Activated T-helper 1 cell treated with Interleukin-2 at 50 U/mL for 16 hours (primary cell): ENCODE data around the gene NTHL1.
A peak's percentile ranks its signal among the peaks of the same experiment; 100 is the strongest.

Source experiments
- DNase-seq: peaks from one replicate; pipeline ENCODE4 v3.0.0-alpha.2; 2020; ENCODE audit warnings: low read depth

The NTHL1 gene

GRCh38 chr16:2008009-2008526 lies 39.6 kb downstream of the NTHL1 start:
- DNase-seq, result no peak

DNA sequence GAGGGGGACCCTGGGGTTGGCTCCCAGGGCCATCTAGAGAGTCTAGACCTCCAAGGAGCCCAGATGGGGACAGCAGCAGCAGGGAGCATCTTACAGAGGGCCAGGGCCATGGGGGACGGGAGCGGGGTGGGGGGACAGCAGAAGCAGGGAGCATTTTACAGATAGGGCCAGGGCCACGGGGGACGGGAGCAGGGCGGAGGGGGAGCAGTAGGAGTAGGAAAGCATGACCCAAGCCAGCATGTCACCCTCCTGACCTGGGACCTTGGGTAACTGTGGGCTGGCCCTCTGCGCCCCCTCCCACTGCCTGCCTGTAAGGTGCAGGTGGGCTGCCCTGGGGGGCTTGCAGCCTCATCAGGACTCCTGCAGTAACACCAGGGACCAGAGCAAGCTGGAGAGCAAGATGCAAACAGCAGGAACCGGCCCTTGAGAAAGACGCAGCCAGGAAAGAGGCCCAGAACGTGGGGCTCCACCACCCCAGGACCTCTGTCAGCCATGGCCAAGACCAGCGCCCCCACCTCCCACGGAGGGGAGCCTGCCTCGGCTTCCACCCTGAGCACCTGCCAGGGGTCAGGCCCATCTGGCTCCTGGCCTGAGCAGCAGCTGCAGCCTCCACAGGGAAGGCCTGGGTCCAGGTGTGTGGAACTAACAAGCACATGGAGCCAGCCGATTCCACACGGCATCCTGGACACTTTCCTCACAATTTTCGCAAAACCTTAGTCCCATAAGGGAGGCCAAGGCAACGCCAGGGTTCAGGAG lies 40.4 kb downstream of the NTHL1 start:
- no peak for DNase-seq

GRCh38 chr16:2006317-2006716 lies 41.3 kb downstream of the NTHL1 start:
- no peak for DNase-seq

DNA sequence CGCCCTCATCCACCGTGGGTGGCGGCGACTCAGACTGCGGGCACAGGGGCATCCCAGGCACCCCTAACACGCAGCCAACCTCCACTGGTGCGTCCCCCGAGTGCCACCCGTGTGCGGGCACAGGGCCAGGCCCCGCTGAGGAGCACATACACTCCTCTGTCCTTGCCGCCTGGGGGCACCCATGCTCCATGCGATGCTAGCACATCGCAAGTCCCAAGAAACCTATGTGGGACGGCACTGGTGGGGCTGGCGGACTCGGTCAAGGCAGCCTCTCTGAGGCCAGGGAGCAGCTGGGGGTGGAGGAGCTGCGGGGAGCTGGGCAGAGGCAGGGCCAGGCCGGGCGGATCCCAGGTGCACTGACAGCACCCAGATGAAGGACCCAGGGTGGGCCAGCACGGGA lies 42.0 kb downstream of the NTHL1 start:
- no peak for DNase-seq

GRCh38 chr16:2004795-2005517 lies 42.7 kb downstream of the NTHL1 start:
- no peak for DNase-seq

DNA sequence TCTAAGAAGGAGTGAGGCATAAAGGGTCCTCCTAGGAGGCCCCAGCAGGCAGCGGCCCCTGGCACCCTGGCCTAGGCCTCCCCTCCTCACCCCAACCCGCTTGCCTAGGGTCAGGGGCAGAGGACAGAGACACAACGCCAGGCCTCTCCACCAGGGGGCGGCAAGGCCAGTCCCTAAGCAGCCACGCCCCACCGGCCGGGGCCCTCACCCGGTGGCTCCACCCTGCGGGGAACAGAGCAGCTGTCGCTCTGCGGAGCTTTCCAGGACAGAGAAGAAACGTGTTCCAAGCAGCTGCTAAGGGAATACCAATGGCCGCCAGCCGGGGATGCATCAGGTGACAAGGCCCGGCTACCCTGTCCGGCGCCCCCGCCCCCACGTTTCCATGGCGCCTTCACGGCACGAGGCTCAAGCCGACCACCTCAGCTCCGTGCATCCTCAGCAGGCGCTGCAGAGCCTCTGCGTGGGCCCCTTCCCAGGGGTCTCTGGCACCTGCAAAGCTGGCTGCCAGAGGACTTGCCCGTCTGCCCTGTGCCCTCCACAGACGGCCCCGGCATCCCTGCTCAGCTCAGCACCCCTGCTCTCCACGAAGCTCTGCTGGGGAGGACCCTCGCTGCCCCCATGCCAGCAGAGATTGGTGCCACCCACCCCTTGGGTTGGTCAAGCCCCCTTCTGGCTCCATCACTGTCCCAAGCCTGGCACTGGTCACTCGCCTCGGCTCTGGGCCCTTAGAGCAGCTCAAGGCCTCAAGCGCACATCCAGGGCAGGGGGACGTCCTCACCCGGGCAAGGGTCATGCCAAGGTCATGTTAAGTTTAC lies 43.6 kb downstream of the NTHL1 start:
- peak; percentile 78 for DNase-seq

DNA sequence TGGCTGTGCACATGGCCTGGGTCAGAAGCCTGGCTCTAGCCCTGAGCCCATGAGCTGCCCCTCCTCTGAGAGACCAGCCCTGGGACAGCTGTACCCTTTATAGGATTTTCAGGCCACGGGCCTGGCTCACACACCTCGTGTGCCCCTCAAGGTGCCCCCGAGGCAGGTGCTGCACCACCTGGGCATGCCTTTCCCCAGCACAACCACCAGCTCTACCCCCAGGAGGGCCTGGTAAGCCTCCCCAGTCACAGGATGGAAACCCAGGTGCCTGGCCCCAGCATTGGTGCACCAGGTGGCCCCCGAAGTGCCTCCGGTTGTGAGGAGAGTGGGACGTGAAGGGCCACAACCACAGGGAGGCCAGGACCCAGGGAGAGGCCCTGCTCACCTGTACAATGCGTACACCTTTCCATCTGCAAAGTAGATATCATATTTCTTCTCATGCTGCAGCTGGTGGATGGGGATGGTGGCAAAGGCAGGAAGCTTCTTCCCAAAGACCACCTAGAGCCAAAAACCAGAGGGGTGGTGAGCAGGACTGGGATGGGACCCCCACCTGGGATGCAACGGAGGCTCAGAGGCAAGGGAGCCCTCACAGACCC lies 44.3 kb downstream of the NTHL1 start:
- DNase-seq, result no peak

- DNase-seq, result no peak
These were observed 45.0 kb downstream of the NTHL1 start for GRCh38 chr16:2002406-2003230.

GRCh38 chr16:2001456-2002355 lies 45.9 kb downstream of the NTHL1 start:
- no peak for DNase-seq

- DNase-seq, result no peak
These were observed 46.6 kb downstream of the NTHL1 start for GRCh38 chr16:2001035-2001434.

DNA sequence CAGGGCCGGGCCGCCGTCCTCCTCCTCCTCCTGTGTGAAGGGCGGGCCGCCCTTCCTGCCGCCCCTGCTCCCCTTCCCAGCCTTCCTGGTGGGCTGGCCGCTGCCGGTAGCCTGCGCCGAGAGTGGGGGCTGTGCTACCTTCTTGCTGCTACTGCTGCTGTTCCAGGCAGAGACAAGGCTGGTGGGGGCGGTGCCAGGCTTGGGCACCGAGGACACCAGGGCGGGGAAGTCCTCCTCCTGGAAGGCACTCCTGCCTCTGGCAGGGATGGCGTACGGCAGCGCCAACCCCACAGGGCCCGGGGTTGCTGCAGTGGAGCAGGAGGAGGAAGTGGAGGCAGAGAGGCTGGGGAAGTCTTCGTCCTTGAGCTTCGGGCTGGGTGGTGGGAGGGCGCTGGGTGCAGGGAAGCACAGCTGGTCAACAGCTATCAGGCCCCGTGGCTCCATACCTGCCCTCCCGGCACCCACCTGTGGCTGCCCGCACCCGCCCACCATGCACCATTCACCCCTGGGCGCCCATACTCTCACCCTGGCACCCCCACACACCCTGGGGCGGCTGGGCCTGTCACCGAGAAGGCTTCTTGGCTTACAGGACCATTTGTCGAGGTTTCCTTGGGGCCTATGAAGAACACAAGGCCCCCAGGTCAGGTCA lies 47.6 kb downstream of the NTHL1 start:
- no peak for DNase-seq

DNA sequence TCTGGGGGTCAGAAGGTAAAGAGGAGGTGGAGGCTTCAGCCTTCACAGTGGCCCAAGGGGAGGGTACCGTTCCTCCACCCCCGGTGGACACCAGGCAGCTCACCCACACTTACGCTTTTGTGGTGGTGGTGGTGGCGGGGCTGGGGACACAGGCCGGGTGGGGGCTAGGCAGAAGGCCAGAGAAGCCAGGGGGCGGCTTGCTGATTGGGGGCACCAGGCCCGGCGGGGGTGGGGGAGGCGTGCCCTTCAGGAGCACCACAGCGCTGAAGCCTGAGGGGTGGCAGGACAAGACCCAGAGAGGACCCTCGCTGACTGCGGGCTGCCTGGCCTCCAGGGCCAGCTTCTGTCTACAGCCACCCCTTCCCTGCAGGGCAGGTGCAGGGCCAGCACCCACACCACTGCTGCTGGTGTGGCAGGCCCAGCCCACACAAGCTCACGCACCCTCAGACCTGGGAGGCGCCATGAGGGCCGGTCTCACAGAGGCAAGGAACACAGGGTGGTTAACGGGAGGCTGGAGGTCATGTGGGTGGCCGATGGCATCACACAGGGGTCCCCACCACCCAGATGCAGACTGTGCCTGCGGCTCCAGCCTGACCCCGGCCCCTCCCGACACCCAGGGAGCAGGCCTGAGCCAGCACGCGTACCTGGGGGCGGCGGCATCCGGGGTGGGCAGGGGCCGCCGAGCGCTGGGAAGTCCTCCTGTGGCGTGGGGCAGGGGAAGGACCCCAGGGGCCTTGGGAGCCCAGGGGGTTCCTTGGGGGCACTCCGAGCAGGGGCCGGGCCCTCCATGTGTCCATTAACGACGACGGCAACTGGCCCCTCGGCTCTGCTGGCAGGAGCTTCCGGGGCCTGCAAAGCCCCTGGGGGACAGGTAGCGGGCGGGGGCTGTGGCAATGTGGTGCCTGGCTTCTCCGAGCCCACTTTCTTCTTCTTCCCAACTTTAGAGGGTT lies 48.5 kb downstream of the NTHL1 start:
- DNase-seq, result no peak

- DNase-seq, result no peak
These were observed 49.2 kb downstream of the NTHL1 start for GRCh38 chr16:1998360-1998835.

- DNase-seq, result no peak
These were observed 49.9 kb downstream of the NTHL1 start for GRCh38 chr16:1997494-1998359.

GRCh38 chr16:1993731-1994131 lies 53.9 kb downstream of the NTHL1 start:
- DNase-seq, result no peak

DNA sequence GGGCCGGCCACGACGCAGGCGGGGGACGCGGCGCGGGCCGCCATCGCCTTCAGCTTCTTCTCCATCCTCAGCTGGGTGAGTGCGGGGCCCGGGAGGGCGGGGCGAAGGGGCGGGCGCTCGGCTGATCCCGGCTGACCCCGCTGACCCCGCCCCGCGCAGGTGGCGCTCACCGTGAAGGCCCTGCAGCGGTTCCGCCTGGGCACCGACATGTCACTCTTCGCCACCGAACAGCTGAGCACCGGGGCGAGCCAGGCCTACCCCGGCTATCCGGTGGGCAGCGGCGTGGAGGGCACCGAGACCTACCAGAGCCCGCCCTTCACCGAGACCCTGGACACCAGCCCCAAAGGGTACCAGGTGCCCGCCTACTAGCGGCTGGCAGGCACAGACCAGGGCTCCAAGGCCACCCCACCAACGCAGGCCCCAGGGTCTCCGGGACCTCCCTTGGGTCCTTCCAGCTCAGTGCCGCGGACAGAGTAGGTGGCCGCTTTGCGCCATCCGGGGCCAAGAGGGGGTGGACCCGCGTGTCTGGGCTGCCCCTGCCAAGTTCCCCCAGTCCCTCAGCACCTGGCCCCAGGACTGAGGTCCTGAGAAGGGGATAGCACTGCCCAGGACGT lies 54.8 kb downstream of the NTHL1 start:
- DNase-seq, result no peak
